Thymus (tissue), 11 donors: Measurements from ENCODE around the gene CFAP53. TPM values are rescaled to one million over a fixed set of nuclear protein-coding genes. Genes with fewer than 3 reads are reported as not detected.

Source experiments
- DNase-seq, 9 donors: peaks; one replicate each; pipeline ENCODE4 v3.0.0-alpha.2; 2013; ENCODE audit warnings: low spot score in 9 of 9, low read depth in 6 of 9, missing footprints in 1 of 9
- H3K27ac ChIP-seq, 2 donors: one replicate each; pipeline ENCODE4 v1.5.1; 2013; ENCODE audit warnings: control low read depth in 1 of 2, low read depth in 1 of 2, low read length in 1 of 2, mild to moderate bottlenecking in 1 of 2, moderate library complexity in 1 of 2
- H3K27me3 ChIP-seq, 2 donors: one replicate each; pipeline ENCODE4 v1.5.1; 2013; ENCODE audit warnings: low read length in 1 of 2; ENCODE audit not compliant: control insufficient read depth in 2 of 2, insufficient read depth in 1 of 2
- H3K36me3 ChIP-seq, 2 donors: one replicate each; pipeline ENCODE4 v1.5.1; 2013; ENCODE audit warnings: low read length in 1 of 2, mild to moderate bottlenecking in 1 of 2, moderate library complexity in 1 of 2; ENCODE audit not compliant: control insufficient read depth in 2 of 2, insufficient read depth in 2 of 2
- H3K4me1 ChIP-seq, 2 donors: one replicate each; pipeline ENCODE4 v1.5.1; 2013; ENCODE audit warnings: low read length in 2 of 2; ENCODE audit not compliant: control insufficient read depth in 2 of 2, insufficient read depth in 2 of 2
- H3K4me3 ChIP-seq, 2 donors: one replicate each; pipeline ENCODE4 v1.5.1; 2013; ENCODE audit warnings: low read length in 2 of 2, control low read depth in 1 of 2, mild to moderate bottlenecking in 1 of 2
- H3K9me3 ChIP-seq, 2 donors: one replicate each; pipeline ENCODE4 v1.5.1; 2013; ENCODE audit warnings: low read length in 1 of 2, mild to moderate bottlenecking in 1 of 2; ENCODE audit not compliant: control insufficient read depth in 2 of 2, insufficient read depth in 1 of 2
- WGBS: extraction: QIAGEN DNeasy Blood & Tissue Kit; methylation state at CpG from one replicate; pipeline ENCODE4 v1.1.7; 2013; 5-methylcytosine and 5-hydroxymethylcytosine counted together
- polyA plus RNA-seq: library from polyadenylated mRNA; stranded (reverse); fragments of 200-250 nt; gene quantifications from one replicate; pipeline ENCODE4 v1.2.3, GENCODE V29; 2013
- total RNA-seq: library from RNA; stranded (reverse); fragments of 120-200 nt; gene quantifications from one replicate; pipeline ENCODE4 v1.2.4, GENCODE V29; 2013
- donor health status: healthy.

CFAP53 gene
- total and polyA plus RNA-seq, 2 donors: 0.47 to 2.1 TPM

DNA sequence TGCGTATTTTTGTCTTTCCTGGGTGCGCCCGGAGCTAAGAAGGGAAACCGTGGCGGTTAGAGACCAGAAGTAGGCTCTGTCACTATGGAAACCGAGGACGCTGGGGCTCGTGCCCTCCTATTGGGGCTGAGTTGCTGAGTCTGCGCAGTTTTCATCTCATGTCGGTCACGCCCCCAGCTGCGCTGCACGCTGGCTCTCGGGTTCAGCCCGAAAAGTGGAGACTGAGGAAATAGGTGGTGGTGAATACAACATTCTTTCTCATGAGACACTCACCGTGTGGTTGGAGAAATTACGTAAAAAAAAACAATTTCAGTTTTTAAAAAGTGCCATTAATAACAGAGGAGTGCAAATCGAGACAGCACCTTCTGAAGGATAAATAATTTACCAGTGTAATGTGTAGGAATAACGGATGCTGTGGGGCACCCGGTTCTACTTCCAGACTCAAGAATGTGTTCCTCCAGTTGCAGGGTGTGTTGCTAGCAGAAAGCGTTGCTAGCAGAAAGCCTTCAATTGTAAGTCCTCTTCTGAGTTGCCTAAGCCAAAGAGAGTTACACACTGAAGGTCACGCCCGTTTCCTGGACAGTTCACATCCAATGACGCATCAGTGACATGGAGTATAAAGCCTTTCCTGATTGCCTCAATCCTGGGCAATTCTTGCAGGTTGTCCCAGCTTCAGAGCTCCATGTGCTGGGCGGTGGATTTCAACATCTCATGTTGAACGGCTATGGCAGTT, 41.6 kb upstream of the CFAP53 start:
- no peaks in the 10 kb centered on the region for H3K9me3 ChIP-seq
- peaks cover 2 to 10% of the 10 kb centered on the region in 2 donors for H3K4me1 ChIP-seq
- H3K27ac ChIP-seq: peak overlapping the region in 1 of 2 donors; percentile 36
- peaks cover 0 to 8% of the 10 kb centered on the region in 2 donors for H3K27me3 ChIP-seq
- WGBS: 6% methylated on average over 26 of the region's 26 CpGs
- peak overlapping the region; percentile 52 to 60 for H3K4me3 ChIP-seq
- H3K36me3 ChIP-seq: no peaks in the 10 kb centered on the region
- peak; percentile 81 to 97 (median 91) for DNase-seq

DNA sequence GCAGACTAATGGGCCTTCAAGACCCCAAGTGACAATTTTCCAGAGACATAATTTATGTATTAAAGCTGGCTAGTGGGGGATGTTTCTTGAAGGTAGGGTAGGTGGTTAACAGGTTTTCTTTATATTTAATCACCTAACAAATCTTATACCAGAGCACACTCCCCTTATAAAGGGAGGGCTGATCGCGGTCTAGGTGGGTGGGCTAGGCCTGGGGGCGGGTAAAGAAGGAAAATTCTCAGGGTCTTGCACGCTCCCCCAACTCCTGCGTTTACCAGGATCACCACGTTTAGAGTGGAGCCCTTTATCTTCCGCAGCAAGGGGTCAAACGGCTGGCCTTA, 41.1 kb upstream of the CFAP53 start:
- H3K36me3 ChIP-seq: no peaks in the 10 kb centered on the region
- DNase-seq: no peak
- 3% methylated on average over 8 of the region's 8 CpGs for WGBS
- no peaks in the 10 kb centered on the region for H3K9me3 ChIP-seq
- H3K4me1 ChIP-seq: peaks cover 2 to 10% of the 10 kb centered on the region in 2 donors
- peak overlapping the region; percentile 52 to 60 for H3K4me3 ChIP-seq
- H3K27ac ChIP-seq: peak overlapping the region in 1 of 2 donors; percentile 33
- H3K27me3 ChIP-seq: peaks cover 0 to 11% of the 10 kb centered on the region in 2 donors

DNA sequence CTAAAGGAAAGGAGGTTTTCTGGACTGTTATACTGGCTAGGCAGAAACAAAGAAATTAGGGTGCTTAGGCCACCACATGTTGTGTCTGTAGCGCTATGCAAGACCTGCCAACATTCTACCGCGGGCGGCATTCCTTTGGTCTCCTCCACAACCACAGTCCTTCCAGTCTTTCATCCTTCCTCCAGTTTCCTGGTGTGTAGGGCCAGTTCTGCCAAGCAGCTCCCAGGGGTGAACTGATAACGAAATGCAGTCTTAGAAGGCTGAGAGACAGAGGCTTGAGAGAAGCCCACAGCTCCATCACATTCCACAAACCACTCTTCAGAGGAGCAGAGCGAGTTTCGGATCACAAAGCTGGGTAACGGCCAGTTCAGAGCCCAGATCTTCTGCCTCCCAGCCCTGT, 40.6 kb upstream of the CFAP53 start:
- WGBS: 85% methylated on average over 8 of the region's 8 CpGs
- peak overlapping the region in 1 of 2 donors; percentile 52 for H3K4me3 ChIP-seq
- no peak for DNase-seq
- no peak overlapping the region for H3K27ac ChIP-seq
- no peaks in the 10 kb centered on the region for H3K9me3 ChIP-seq
- H3K27me3 ChIP-seq: peaks cover 0 to 14% of the 10 kb centered on the region in 2 donors
- peaks cover 2 to 10% of the 10 kb centered on the region in 2 donors for H3K4me1 ChIP-seq
- H3K36me3 ChIP-seq: no peaks in the 10 kb centered on the region

DNA sequence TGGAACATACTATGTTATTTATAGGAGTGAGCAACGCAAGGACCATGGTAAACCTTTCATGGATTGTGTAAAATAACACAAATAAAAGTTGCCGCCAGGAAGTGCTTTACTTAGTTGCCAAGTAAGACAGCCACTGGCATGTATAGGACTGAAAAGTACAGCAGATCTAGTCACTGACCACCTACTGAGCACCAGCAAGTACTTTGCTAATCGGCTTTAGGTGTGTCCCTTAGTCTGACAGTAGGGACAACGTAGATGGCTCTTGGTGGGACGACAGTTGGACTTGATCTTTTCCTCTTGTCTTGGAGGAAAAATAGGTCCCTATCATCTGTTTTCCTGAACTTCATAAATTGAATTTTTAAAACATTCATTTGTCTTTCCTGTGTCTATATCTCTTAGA, 34.8 kb upstream of the CFAP53 start:
- 66% methylated on average over 5 of the region's 5 CpGs for WGBS
- Histone ChIP-seq H3K4me1 (peaks cover 0 to 5% of the 10 kb centered on the region in 2 donors), H3K27me3 (peaks cover 21 to 55% of the 10 kb centered on the region in 2 donors), H3K9me3 (no peaks in the 10 kb centered on the region), H3K27ac (no peak overlapping the region), H3K36me3 (no peaks in the 10 kb centered on the region), H3K4me3 (no peak overlapping the region)
- no peak for DNase-seq

DNA sequence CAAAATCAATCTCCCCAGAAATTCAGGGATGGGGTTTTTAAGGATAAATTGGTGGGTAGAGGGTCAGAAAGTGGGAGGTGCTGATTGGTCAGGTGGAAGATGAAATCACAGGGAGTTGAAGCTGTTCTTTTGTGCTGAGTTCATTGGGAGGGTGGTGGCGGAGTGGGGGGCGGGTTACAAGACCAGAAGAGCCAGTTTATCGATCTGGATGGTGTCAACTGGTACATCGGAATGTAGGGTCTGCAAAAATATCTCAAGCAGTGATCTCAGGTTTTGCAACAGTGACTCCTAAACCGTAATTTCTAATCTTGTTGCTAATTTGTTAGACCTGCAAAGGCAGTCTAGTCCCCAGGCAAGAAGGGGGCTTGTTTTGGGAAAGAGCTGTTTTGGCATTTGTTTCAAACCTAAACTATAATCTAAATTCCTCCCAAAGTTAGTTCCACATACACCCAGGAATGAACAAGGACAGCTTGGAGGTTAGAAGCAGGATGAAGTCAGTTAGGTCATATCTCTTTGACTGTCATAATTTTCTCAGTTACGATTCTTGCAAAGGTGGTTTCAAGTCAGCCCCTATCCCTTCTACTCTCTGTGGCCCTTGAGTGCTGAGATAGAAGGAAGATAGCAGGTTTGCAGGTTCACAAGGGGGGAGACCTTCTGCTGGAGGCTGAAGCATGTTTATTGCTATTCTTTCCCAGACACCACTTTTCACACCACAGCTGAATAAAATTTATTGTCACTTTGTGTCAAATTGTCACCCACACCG, 33.5 kb upstream of the CFAP53 start:
- no peak overlapping the region for H3K4me3 ChIP-seq
- peaks cover 0 to 5% of the 10 kb centered on the region in 2 donors for H3K4me1 ChIP-seq
- no peak for DNase-seq
- H3K9me3 ChIP-seq: no peaks in the 10 kb centered on the region
- H3K27me3 ChIP-seq: peaks cover 21 to 58% of the 10 kb centered on the region in 2 donors
- no peaks in the 10 kb centered on the region for H3K36me3 ChIP-seq
- 88% methylated on average over 7 of the region's 7 CpGs for WGBS
- no peak overlapping the region for H3K27ac ChIP-seq

DNA sequence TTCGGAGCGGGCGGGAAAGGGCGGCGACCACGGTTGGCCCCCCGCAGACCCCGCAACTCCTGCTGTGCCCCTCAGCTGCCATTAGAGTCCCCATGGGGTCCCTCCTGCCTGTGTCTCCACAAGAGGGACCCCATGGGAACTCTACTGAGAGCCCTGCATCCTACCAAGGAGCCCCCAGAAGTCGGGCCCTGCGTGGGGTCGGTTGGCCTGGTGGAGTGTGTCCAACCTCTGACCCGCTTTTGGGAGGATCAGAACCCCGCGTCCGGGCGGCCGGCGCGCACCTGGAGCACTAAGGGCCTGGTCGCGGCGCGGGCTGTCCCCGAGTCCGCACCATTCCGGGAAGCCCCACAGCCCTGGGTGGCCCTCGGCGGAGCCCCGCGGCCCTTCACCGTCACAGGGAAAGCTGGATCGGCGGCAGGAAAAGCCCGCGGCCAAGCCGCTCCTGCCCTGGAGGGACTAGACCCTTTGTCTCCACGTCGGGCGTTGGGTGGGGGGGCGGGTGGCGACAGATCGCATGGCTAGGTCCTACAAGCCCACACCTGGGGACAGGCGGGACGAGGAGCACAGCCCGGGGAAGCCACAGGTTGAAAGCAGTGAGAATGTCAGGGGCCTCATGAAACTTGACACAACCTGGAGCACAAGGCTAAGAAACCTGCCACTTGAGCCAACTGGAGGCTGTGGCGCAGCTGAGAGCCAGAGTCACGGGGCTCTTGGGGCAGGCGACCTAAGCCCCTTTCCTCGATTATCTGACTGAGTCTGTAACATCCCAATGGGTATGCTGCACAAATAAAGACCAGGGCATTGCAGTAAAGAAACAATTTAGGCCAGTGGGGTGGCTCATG, 32.4 kb upstream of the CFAP53 start:
- Histone ChIP-seq H3K27me3 (peaks cover 21 to 56% of the 10 kb centered on the region in 2 donors), H3K4me3 (no peak overlapping the region), H3K36me3 (no peaks in the 10 kb centered on the region), H3K27ac (no peak overlapping the region), H3K4me1 (peaks cover 0 to 5% of the 10 kb centered on the region in 2 donors), H3K9me3 (no peaks in the 10 kb centered on the region)
- WGBS: 28% methylated on average over 48 of the region's 49 CpGs
- DNase-seq: no peak

DNA sequence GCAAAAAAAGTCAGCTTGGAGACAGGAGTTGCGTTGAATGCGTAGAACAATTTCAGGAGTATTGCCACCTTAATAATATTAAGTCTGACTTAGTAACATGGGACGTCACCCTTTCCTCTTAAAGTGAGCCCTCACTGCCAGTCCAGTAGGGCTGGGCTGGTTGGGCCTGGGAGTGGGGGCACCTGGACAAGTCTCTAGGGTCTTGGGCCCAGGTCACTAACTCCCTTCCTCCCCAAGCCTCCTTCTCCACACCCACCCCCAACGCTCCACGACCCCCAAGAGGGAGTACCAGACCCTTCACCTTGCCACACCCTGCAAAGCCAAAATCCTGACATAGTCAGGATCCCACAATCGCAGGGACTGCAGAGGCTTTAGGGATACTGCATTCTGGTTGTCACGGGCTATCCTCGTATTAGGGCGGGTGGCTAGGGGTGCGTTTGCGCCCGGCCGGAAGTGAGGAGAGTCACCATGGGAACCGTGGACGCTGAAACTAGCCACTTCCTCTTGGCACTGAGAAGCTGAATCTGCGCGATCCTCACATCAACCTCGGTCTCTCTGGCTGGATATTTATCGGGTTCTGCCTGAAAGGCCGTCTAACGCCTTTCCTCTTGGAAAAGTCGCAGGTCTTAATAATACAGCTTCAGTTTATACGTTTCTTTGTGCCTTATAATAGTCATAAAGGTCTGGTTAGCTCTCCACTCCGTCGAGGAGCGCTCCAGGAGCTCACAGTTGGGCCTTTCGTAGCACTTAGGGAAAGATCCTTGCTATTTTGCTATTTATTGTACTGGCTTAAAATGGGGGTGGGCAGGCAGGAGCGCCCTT, 31.5 kb upstream of the CFAP53 start:
- peak overlapping the region; percentile 10 to 11 for H3K4me3 ChIP-seq
- H3K9me3 ChIP-seq: no peaks in the 10 kb centered on the region
- no peaks in the 10 kb centered on the region for H3K36me3 ChIP-seq
- peak in 2 of 9 donors; percentile 49 to 62 for DNase-seq
- H3K4me1 ChIP-seq: peaks cover 0 to 5% of the 10 kb centered on the region in 2 donors
- H3K27me3 ChIP-seq: peaks cover 21 to 53% of the 10 kb centered on the region in 2 donors
- 15% methylated on average over 28 of the region's 28 CpGs for WGBS
- H3K27ac ChIP-seq: no peak overlapping the region

DNA sequence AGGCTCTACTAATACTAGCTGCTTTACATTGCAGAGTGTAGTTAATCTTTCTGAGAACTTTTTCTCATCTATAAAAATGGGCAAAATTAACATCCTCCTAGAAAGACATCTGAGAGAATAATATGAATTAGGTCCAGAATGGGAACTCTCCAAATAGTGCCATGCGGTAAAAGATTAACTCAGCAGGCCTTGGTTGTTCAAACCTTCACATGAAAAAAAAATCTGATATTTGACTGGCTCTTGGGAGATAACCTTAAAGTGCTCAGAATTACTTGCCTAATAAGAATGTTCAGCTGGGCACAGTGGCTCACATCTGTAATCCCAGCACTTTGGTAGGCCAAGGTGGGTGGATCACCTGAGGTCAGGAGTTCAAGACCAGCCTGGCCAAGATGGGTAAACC, 26.7 kb upstream of the CFAP53 start:
- no peak for DNase-seq
- 98% methylated on average over 1 of the region's 1 CpG for WGBS
- no peaks in the 10 kb centered on the region for H3K9me3 ChIP-seq
- no peak overlapping the region for H3K4me3 ChIP-seq
- peaks cover 0 to 4% of the 10 kb centered on the region in 2 donors for H3K4me1 ChIP-seq
- no peaks in the 10 kb centered on the region for H3K36me3 ChIP-seq
- no peak overlapping the region for H3K27ac ChIP-seq
- H3K27me3 ChIP-seq: peaks cover 3 to 13% of the 10 kb centered on the region in 2 donors
